Activated T-helper 2 cell treated with anti-CD3 and anti-CD28 coated beads, Interferon-gamma antibody, Interleukin-2, Interleukin-4, amounts not matched to agents 10 μg/mL and 5 μg/mL and 100 μg/mL, durations not matched to agents 14 hours and 24 hours and 36 hours (primary cell): ENCODE measurements around the gene MRPL37. TPM values are rescaled to one million over a fixed set of nuclear protein-coding genes. Genes with fewer than 3 reads are reported as not detected.

ENCODE experiments used
- DNase-seq: peaks from one replicate; pipeline ENCODE4 v3.0.0; 2021; ENCODE audit warnings: low spot score
- H3K27ac Mint-ChIP-seq: one replicate; pipeline ENCODE4 v1.8.0; 2021; ENCODE audit warnings: mixed read lengths
- H3K27me3 Mint-ChIP-seq: one replicate; pipeline ENCODE4 v1.8.0; 2021; ENCODE audit warnings: low read depth, mixed read lengths
- H3K36me3 Mint-ChIP-seq: one replicate; pipeline ENCODE4 v1.8.0; 2021; ENCODE audit warnings: low read depth, mixed read lengths
- H3K4me1 Mint-ChIP-seq: one replicate; pipeline ENCODE4 v1.8.0; 2021; ENCODE audit warnings: low read depth, mixed read lengths
- H3K4me3 Mint-ChIP-seq: one replicate; pipeline ENCODE4 v1.8.0; 2021; ENCODE audit warnings: low read depth, mild to moderate bottlenecking, moderate library complexity, mixed read lengths
- H3K9me3 Mint-ChIP-seq: one replicate; pipeline ENCODE4 v1.8.0; 2021; ENCODE audit warnings: mixed read lengths
- intact Hi-C: fragments of 100-400 bp; cut with micrococcal nuclease; formaldehyde crosslinking; loops from one replicate; pipeline ENCODE4 v1.15.1; 2023
- total RNA-seq: library from RNA; stranded (reverse); gene quantifications from 2 replicates; pipeline ENCODE4 v1.2.3, GENCODE V29; 2022

Gene MRPL37
- total RNA-seq, 1 donor from 2014 or later = 130 TPM

- DNase-seq = no peak
- Mint-ChIP-seq H3K4me3 (no peak overlapping the region), H3K9me3 (no peaks in the 10 kb centered on the region), H3K36me3 (peaks cover 24% of the 10 kb centered on the region), H3K4me1 (peaks cover 2% of the 10 kb centered on the region), H3K27me3 (no peaks in the 10 kb centered on the region), H3K27ac (no peak overlapping the region)
- intact Hi-C loops = no loop called here
Observed at GRCh38 chr1:54241364-54241763, 41.4 kb downstream of the MRPL37 start.

- Mint-ChIP-seq H3K9me3 (no peaks in the 10 kb centered on the region), H3K36me3 (peaks cover 13% of the 10 kb centered on the region), H3K27me3 (no peaks in the 10 kb centered on the region), H3K4me1 (peaks cover 2% of the 10 kb centered on the region), H3K4me3 (no peak overlapping the region), H3K27ac (no peak overlapping the region)
- intact Hi-C loops = no loop called here
- no peak for DNase-seq
Observed at GRCh38 chr1:54243022-54243421, 43.1 kb downstream of the MRPL37 start.

GRCh38 chr1:54244655-54245054 lies 44.7 kb downstream of the MRPL37 start:
- Mint-ChIP-seq H3K36me3 (peaks cover 14% of the 10 kb centered on the region), H3K4me3 (no peak overlapping the region), H3K27ac (no peak overlapping the region), H3K9me3 (no peaks in the 10 kb centered on the region), H3K4me1 (peaks cover 2% of the 10 kb centered on the region), H3K27me3 (no peaks in the 10 kb centered on the region)
- intact Hi-C loops = no loop called here
- DNase-seq = no peak

DNA sequence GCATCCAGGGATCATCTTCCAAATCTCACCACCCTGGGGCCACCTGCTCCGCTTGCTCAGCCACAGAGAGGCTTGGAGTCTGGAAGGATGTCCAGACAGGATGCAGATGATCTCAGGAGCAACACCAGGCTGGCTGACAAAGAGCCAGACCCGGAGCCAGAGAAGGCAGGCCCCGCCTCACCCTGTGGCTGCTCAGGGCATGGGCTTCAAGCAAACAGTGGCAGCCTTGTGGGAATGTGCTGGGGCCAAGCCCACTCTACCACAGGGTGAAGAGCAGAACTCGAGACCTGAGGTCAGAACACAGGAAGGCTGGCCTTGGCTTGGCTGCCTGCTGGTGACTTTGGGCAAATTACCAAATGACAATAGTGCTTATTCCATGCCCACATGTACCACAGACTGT lies 45.5 kb downstream of the MRPL37 start:
- H3K4me3 Mint-ChIP-seq = no peak overlapping the region
- no peak overlapping the region for H3K27ac Mint-ChIP-seq
- H3K36me3 Mint-ChIP-seq = peaks cover 14% of the 10 kb centered on the region

DNA sequence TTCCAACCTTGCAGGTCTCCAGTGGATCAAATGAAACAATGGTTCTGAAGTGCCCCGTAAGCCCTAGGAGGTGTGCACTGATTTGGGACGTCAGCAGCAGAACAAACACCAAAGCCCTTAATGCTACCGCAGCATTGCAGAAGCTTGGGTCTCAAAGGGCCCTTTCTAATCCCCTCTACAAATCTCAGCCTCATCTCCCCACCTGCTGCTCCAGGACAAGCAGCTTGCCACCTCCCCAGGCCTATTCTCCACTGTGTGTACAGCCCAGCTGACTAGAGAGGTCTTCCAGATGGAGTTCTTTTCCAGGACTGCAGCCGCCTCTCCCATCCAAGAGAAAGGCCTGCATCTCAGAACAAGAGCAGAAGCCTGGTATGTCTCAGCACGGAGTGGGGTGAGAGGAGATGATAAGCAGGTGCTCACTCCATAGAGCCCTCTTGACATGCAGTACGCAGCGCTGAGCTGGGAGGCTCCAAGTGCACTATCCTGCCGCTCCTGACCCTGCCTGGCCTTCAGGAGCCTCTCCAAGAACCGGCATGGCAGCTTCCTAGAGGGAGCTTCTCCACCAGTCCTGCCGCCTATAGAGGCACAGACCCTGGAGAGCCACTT lies 46.3 kb downstream of the MRPL37 start:
- no peak for DNase-seq
- H3K36me3 Mint-ChIP-seq = peaks cover 14% of the 10 kb centered on the region
- no peak overlapping the region for H3K27ac Mint-ChIP-seq
- H3K4me1 Mint-ChIP-seq = peaks cover 2% of the 10 kb centered on the region
- intact Hi-C loops = no loop called here
- no peaks in the 10 kb centered on the region for H3K27me3 Mint-ChIP-seq
- no peaks in the 10 kb centered on the region for H3K9me3 Mint-ChIP-seq
- no peak overlapping the region for H3K4me3 Mint-ChIP-seq

More for the DNA sequence above, 45.5 kb downstream of the MRPL37 start:
- H3K27me3 Mint-ChIP-seq = no peaks in the 10 kb centered on the region
- peaks cover 2% of the 10 kb centered on the region for H3K4me1 Mint-ChIP-seq
- intact Hi-C loops = no loop called here
- no peaks in the 10 kb centered on the region for H3K9me3 Mint-ChIP-seq
- no peak for DNase-seq

DNA sequence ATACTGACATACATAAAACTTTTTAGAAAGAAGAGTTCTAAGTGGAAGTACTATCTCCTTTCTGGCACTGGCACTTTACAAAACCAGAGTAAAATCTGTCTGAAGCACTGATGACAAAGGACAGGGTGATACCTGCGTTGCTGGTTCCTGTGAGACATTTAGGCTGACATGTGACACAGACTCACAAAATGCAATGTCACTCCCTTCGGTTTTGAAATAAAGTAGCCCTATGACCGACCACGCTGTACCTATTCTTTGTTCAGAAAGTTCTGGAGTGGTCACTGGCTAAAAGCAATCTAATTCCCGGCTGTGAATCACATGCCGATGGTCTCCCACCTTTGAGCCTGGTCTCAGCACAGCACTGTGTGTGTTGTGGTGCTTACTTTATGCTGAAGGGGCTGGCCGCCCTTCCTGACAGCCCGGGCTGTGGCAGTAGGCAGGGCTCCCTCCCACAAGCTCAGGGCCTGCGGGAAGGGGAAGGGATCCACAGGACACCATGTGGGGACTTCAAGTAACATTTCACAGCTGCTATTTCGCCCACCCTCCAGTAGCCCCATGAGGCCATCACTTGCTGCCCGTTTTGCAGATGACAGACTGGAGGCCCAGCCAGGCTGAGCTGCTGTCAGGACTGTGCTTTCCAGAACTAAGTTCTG lies 48.0 kb downstream of the MRPL37 start:
- H3K4me1 Mint-ChIP-seq = peaks cover 2% of the 10 kb centered on the region
- DNase-seq = no peak
- peaks cover 12% of the 10 kb centered on the region for H3K36me3 Mint-ChIP-seq
- H3K27ac Mint-ChIP-seq = no peak overlapping the region
- H3K4me3 Mint-ChIP-seq = no peak overlapping the region
- intact Hi-C loops = no loop called here
- H3K27me3 Mint-ChIP-seq = no peaks in the 10 kb centered on the region
- H3K9me3 Mint-ChIP-seq = no peaks in the 10 kb centered on the region

DNA sequence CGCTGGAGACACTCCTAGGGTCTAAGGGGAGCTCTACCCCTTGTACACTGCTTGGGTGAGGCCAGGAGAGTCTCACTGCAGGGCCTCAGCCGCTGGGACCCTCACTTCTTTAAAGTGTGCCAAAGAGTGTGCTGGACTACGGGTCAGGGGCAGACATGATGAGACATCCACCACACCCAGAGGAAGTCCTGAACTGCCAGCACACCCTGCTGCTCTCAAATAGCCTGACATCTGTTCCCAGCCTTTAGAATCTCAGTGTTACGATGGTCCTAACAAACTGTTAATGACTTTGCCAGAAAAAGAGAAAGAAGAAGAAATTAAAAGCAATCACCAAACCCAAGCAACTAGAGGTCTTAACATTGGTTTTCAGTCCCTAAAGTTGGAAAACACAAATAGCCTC lies 49.0 kb downstream of the MRPL37 start:
- Mint-ChIP-seq H3K36me3 (peaks cover 11% of the 10 kb centered on the region), H3K4me1 (peaks cover 5% of the 10 kb centered on the region), H3K9me3 (no peaks in the 10 kb centered on the region), H3K27me3 (no peaks in the 10 kb centered on the region), H3K27ac (no peak overlapping the region), H3K4me3 (no peak overlapping the region)
- DNase-seq = no peak
- intact Hi-C loops = no loop called here

- H3K36me3 Mint-ChIP-seq = peaks cover 6% of the 10 kb centered on the region
- H3K27ac Mint-ChIP-seq = no peak overlapping the region
- peaks cover 5% of the 10 kb centered on the region for H3K4me1 Mint-ChIP-seq
- no peaks in the 10 kb centered on the region for H3K27me3 Mint-ChIP-seq
- H3K9me3 Mint-ChIP-seq = no peaks in the 10 kb centered on the region
- intact Hi-C loops = no loop called here
- DNase-seq = no peak
- no peak overlapping the region for H3K4me3 Mint-ChIP-seq
Observed at GRCh38 chr1:54249819-54250435, 50.0 kb downstream of the MRPL37 start.

DNA sequence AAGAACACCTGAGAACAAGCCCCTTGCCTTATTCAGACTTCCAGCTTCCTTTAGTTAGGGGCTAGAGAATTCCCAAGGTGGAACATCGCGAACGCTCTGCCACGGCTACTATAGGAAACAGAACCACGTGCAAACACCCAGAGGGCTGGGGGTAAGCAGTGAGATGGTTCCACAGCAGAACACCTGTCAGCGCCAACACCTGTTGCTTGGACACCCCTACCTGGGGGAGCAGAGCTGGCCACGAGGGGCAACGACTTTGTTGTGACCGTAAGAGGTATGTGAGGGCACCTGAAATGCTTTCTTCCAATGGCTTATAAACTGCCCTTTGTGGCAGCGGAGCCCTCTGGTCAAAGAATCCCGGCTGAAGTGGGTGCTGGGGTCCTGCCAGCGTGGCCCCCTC lies 50.7 kb downstream of the MRPL37 start:
- Mint-ChIP-seq H3K4me1 (peaks cover 5% of the 10 kb centered on the region), H3K4me3 (no peak overlapping the region), H3K27me3 (no peaks in the 10 kb centered on the region), H3K9me3 (no peaks in the 10 kb centered on the region), H3K36me3 (peaks cover 4% of the 10 kb centered on the region), H3K27ac (no peak overlapping the region)
- no peak for DNase-seq
- intact Hi-C loops = no loop called here

GRCh38 chr1:54252371-54252936 lies 52.5 kb downstream of the MRPL37 start:
- H3K36me3 Mint-ChIP-seq = peaks cover 6% of the 10 kb centered on the region
- H3K9me3 Mint-ChIP-seq = no peaks in the 10 kb centered on the region
- H3K27ac Mint-ChIP-seq = no peak overlapping the region
- no peak for DNase-seq
- H3K27me3 Mint-ChIP-seq = no peaks in the 10 kb centered on the region
- H3K4me3 Mint-ChIP-seq = no peak overlapping the region
- peaks cover 7% of the 10 kb centered on the region for H3K4me1 Mint-ChIP-seq
- intact Hi-C loops = no loop called here

GRCh38 chr1:54253480-54253879 lies 53.5 kb downstream of the MRPL37 start:
- peaks cover 8% of the 10 kb centered on the region for H3K36me3 Mint-ChIP-seq
- H3K27ac Mint-ChIP-seq = no peak overlapping the region
- H3K4me3 Mint-ChIP-seq = no peak overlapping the region
- peaks cover 7% of the 10 kb centered on the region for H3K4me1 Mint-ChIP-seq
- DNase-seq = no peak
- no peaks in the 10 kb centered on the region for H3K9me3 Mint-ChIP-seq
- intact Hi-C loops = no loop called here
- no peaks in the 10 kb centered on the region for H3K27me3 Mint-ChIP-seq

DNA sequence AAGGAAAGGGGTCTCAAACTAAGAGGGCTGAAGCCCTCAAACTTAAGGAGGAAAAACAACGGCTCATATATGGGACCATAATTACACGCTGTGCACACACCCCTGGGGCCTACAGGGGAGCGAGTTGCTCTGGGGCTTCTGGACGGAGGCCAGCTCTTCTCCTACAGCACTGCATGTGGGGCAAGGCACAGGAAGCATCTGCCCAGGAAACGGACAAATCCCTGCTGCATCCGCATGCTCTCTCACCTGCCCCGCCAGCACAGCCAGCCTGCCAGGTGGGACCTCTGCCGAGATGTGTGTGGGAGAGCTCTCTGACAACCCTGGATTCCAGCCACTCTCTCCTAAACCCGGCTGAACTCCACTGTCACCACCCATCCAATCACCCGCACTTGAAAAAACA lies 54.1 kb downstream of the MRPL37 start:
- no peak overlapping the region for H3K4me3 Mint-ChIP-seq
- no peaks in the 10 kb centered on the region for H3K27me3 Mint-ChIP-seq
- no peak overlapping the region for H3K27ac Mint-ChIP-seq

DNA sequence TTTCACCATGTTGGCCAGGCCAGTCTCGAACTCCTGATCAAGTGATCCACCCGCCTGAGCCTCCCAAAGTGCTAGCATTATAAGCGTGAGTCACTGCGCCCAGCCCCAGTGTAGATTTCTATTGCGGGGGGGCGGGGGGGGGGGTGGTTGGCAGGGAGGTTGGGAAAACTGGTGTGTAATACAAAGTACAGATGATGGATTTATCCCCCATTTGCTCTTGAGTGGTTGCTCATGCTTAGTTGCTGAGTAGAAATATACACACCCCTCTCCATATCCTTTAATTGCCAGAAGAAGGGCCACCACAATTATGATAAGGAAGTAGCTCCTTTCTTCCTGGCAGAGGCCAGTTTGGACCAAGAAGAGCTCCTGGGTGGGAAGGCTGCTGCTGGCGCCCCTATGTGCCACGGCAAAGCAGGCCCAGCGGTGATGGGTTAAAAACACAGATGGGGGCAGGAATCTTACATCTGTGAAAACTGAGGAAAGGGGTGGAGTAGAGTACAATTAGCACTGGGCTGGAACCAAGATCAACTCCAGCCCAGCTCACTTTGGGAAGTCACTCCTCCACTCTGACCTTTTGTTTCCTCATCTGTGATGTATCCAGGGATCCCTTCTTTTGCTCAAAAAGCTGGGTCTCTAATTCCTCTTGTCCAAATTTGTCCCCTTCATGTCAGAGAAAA lies 55.2 kb downstream of the MRPL37 start:
- Mint-ChIP-seq H3K27ac (no peak overlapping the region), H3K27me3 (no peaks in the 10 kb centered on the region), H3K4me3 (no peak overlapping the region), H3K4me1 (peaks cover 7% of the 10 kb centered on the region), H3K9me3 (no peaks in the 10 kb centered on the region), H3K36me3 (peaks cover 4% of the 10 kb centered on the region)
- intact Hi-C loops = no loop called here
- no peak for DNase-seq

More for the DNA sequence above, 54.1 kb downstream of the MRPL37 start:
- peaks cover 5% of the 10 kb centered on the region for H3K36me3 Mint-ChIP-seq
- H3K9me3 Mint-ChIP-seq = no peaks in the 10 kb centered on the region
- H3K4me1 Mint-ChIP-seq = peaks cover 7% of the 10 kb centered on the region
- DNase-seq = no peak
- intact Hi-C loops = no loop called here
